HEK293 (cell line): Measurements from ENCODE around the gene AAR2.

ENCODE experiments used
- CTCF ChIA-PET: fragments of 350-600 bp; formaldehyde crosslinking; extraction: SDS; loops from one replicate; lab custom pipeline; 2021; ENCODE audit warnings: antibody characterized with exemption; lab: Yijun Ruan, JAX
- POLR2A ChIA-PET: fragments of 300-600 bp; formaldehyde crosslinking; extraction: SDS; loops from one replicate; lab custom pipeline; 2020; ENCODE audit warnings: antibody characterized with exemption, inconsistent platforms; lab: Yijun Ruan, JAX
- H3K27ac ChIP-seq: fragments of 200-500 bp; sonication (Bioruptor generic); 2 replicates; pipeline ENCODE4 v1.5.1; 2014; ENCODE audit warnings: low read depth, low read length, control low read depth, inconsistent platforms; ENCODE audit errors: extremely low read depth
- H3K36me3 ChIP-seq, 2 experiments: fragments of 200-500 bp in 1 of 2; sonication (Bioruptor generic) in 1 of 2; 1 replicate in 1 of 2; 2 replicates in 1 of 2; pipeline ENCODE4 v1.5.1; 2014 to 2017; ENCODE audit warnings: inconsistent platforms in 2 of 2, low read length in 2 of 2; ENCODE audit not compliant: control insufficient read depth in 2 of 2, insufficient read depth in 1 of 2
- H3K4me1 ChIP-seq: fragments of 200-500 bp; sonication (Bioruptor generic); 2 replicates; pipeline ENCODE4 v1.5.1; 2014; ENCODE audit warnings: mild to moderate bottlenecking, low read length, inconsistent platforms; ENCODE audit not compliant: control insufficient read depth, insufficient read depth
- H3K4me3 ChIP-seq: 2 replicates; pipeline ENCODE4 v1.5.1; 2011; ENCODE audit warnings: low read depth, mild to moderate bottlenecking, control low read depth, low read length, moderate library complexity
- H3K9me3 ChIP-seq: fragments of 200-500 bp; sonication (Bioruptor generic); 2 replicates; pipeline ENCODE4 v1.5.1; 2014; ENCODE audit warnings: low read depth, low read length, inconsistent platforms; ENCODE audit not compliant: control insufficient read depth, insufficient read depth
- BCL11A ChIP-seq: fragments of 450-650 bp; formaldehyde crosslinking; IDR thresholded peaks from 2 replicates; pipeline ENCODE4 v1.5.1; 2016; ENCODE audit warnings: low read depth, missing biosample characterization, missing genetic modification characterization
- BCL11B ChIP-seq: fragments of 450-650 bp; formaldehyde crosslinking; IDR thresholded peaks from 2 replicates; pipeline ENCODE4 v1.5.1; 2016; ENCODE audit warnings: low read depth, missing biosample characterization, missing genetic modification characterization
- KLF1 ChIP-seq: fragments of 450-650 bp; formaldehyde crosslinking; IDR thresholded peaks from 2 replicates; pipeline ENCODE4 v1.5.1; 2016; ENCODE audit warnings: missing biosample characterization, missing genetic modification characterization
- KLF10 ChIP-seq: fragments of 450-650 bp; IDR thresholded peaks from 2 replicates; pipeline ENCODE4 v1.5.1; 2018; ENCODE audit warnings: missing biosample characterization, mild to moderate bottlenecking, missing genetic modification characterization
- KLF7 ChIP-seq: fragments of 450-650 bp; formaldehyde crosslinking; IDR thresholded peaks from 2 replicates; pipeline ENCODE4 v1.5.1; 2016; ENCODE audit warnings: missing biosample characterization, missing genetic modification characterization, borderline replicate concordance
- OVOL3 ChIP-seq: fragments of 450-650 bp; formaldehyde crosslinking; IDR thresholded peaks from 2 replicates; pipeline ENCODE4 v1.5.1; 2016; ENCODE audit warnings: missing biosample characterization, missing genetic modification characterization
- SCRT1 ChIP-seq: fragments of 450-650 bp; formaldehyde crosslinking; IDR thresholded peaks from 2 replicates; pipeline ENCODE4 v1.5.1; 2016; ENCODE audit warnings: missing biosample characterization, missing genetic modification characterization, borderline replicate concordance
- ZBTB49 ChIP-seq: fragments of 450-650 bp; formaldehyde crosslinking; IDR thresholded peaks from 2 replicates; pipeline ENCODE4 v1.5.1; 2016; ENCODE audit warnings: missing biosample characterization, missing genetic modification characterization, low read depth
- ZBTB7A ChIP-seq: fragments of 450-650 bp; formaldehyde crosslinking; IDR thresholded peaks from 2 replicates; pipeline ENCODE4 v1.5.1; 2016; ENCODE audit warnings: low read depth, missing biosample characterization, missing genetic modification characterization
- ZEB2 ChIP-seq: fragments of 450-650 bp; formaldehyde crosslinking; IDR thresholded peaks from 2 replicates; pipeline ENCODE4 v1.5.1; 2016; ENCODE audit warnings: missing biosample characterization, missing genetic modification characterization
- ZFP41 ChIP-seq: fragments of 450-650 bp; formaldehyde crosslinking; IDR thresholded peaks from 2 replicates; pipeline ENCODE4 v1.5.1; 2016; ENCODE audit warnings: missing biosample characterization, missing genetic modification characterization, borderline replicate concordance
- ZIC2 ChIP-seq: fragments of 450-650 bp; formaldehyde crosslinking; IDR thresholded peaks from 2 replicates; pipeline ENCODE4 v1.5.1; 2016; ENCODE audit warnings: missing biosample characterization, missing genetic modification characterization
- ZNF155 ChIP-seq: fragments of 450-650 bp; formaldehyde crosslinking; IDR thresholded peaks from 2 replicates; pipeline ENCODE4 v1.5.1; 2016; ENCODE audit warnings: missing biosample characterization, missing genetic modification characterization
- ZNF174 ChIP-seq: fragments of 450-650 bp; formaldehyde crosslinking; IDR thresholded peaks from 2 replicates; pipeline ENCODE4 v1.5.0; 2017; ENCODE audit warnings: missing biosample characterization, mild to moderate bottlenecking, missing genetic modification characterization
- ZNF223 ChIP-seq: fragments of 450-650 bp; formaldehyde crosslinking; IDR thresholded peaks from 2 replicates; pipeline ENCODE4 v1.5.1; 2016; ENCODE audit warnings: missing biosample characterization, missing genetic modification characterization
- ZNF302 ChIP-seq: fragments of 450-650 bp; formaldehyde crosslinking; IDR thresholded peaks from 2 replicates; pipeline ENCODE4 v1.5.1; 2016; ENCODE audit warnings: missing biosample characterization, missing genetic modification characterization, low read depth
- ZNF423 ChIP-seq: fragments of 450-650 bp; formaldehyde crosslinking; IDR thresholded peaks from 2 replicates; pipeline ENCODE4 v1.5.1; 2016; ENCODE audit warnings: missing biosample characterization, missing genetic modification characterization
- ZNF433 ChIP-seq: fragments of 450-650 bp; formaldehyde crosslinking; IDR thresholded peaks from 2 replicates; pipeline ENCODE4 v1.5.1; 2016; ENCODE audit warnings: missing biosample characterization, missing genetic modification characterization, low read depth
- ZNF549 ChIP-seq: fragments of 450-650 bp; IDR thresholded peaks from 2 replicates; pipeline ENCODE4 v1.5.1; 2018; ENCODE audit warnings: missing biosample characterization, missing genetic modification characterization, mild to moderate bottlenecking, inconsistent platforms, moderate library complexity
- ZNF660 ChIP-seq: fragments of 450-650 bp; IDR thresholded peaks from 2 replicates; pipeline ENCODE4 v1.5.1; 2018; ENCODE audit warnings: missing biosample characterization, mild to moderate bottlenecking, missing genetic modification characterization
- ZNF837 ChIP-seq: fragments of 450-650 bp; formaldehyde crosslinking; IDR thresholded peaks from 2 replicates; pipeline ENCODE4 v1.5.1; 2016; ENCODE audit warnings: missing biosample characterization, missing genetic modification characterization
- ZNF843 ChIP-seq: fragments of 450-650 bp; formaldehyde crosslinking; IDR thresholded peaks from 2 replicates; pipeline ENCODE4 v1.5.1; 2016; ENCODE audit warnings: missing biosample characterization, missing genetic modification characterization
- TF ChIP-seq, protein P1 (sequence below): fragments of 450-650 bp; IDR thresholded peaks from 2 replicates; pipeline ENCODE4 v1.5.1; 2018; ENCODE audit warnings: missing biosample characterization, missing genetic modification characterization
- TF ChIP-seq, protein P2 (sequence below): fragments of 450-650 bp; formaldehyde crosslinking; IDR thresholded peaks from 2 replicates; pipeline ENCODE4 v1.5.1; 2016; ENCODE audit warnings: missing biosample characterization, missing genetic modification characterization
- TF ChIP-seq, protein P3 (sequence below): fragments of 450-650 bp; formaldehyde crosslinking; IDR thresholded peaks from 2 replicates; pipeline ENCODE4 v1.5.1; 2017; ENCODE audit warnings: missing biosample characterization, missing genetic modification characterization
- TF ChIP-seq, protein P4 (sequence below): fragments of 450-650 bp; formaldehyde crosslinking; IDR thresholded peaks from 2 replicates; pipeline ENCODE4 v1.5.1; 2016; ENCODE audit warnings: missing biosample characterization, missing genetic modification characterization

Gene AAR2

DNA sequence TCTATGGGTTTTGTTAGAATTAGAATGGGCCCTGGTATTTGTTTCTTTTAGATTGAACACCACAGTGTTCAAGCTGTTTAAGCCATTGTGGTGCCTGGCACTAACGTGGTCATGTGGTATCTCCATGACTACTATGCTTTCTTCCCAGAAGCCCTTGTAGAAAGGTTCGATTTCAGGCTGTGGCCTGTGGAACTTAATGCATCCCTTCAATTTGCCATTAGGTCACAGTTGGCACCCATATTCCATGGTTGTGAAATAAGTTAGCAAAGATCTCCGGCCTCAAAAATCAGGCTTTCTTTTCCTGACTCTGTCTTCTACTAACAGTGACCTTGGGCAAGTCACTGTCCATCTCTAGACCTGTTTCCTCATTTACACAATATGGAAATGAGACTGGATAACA is 31.3 kb upstream of the AAR2 start:
- CTCF ChIA-PET: interaction anchor here (0.7 kb wide), 1 partner anchor 40 kb away, joined by 5 read pairs; no protein-coding TSS in a partner anchor
- Histone ChIP-seq H3K9me3 (no peaks in the 10 kb centered on the region), H3K4me1 (no peaks in the 10 kb centered on the region), H3K27ac (no peak overlapping the region), H3K36me3 (peaks cover 0 to 40% of the 10 kb centered on the region in 2 experiments; a peak in 2 of 3 replicates), H3K4me3 (no peak overlapping the region)
- POLR2A ChIA-PET: no interaction called here
- TF ChIP-seq BCL11A (tag by site-specific recombination): no peak
- TF ChIP-seq ZIC2: no peak
- TF ChIP-seq ZNF423: no peak
- no peak for TF ChIP-seq OVOL3 (tag by site-specific recombination)
- TF ChIP-seq ZNF302 (tag by site-specific recombination): no peak
- no peak for TF ChIP-seq ZFP41 (tag by site-specific recombination)
- TF ChIP-seq ZBTB49 (tag by site-specific recombination): no peak
- TF ChIP-seq ZNF549 (tag by site-specific recombination): no peak
- no peak for TF ChIP-seq KLF10 (tag by site-specific recombination)
- no peak for TF ChIP-seq ZEB2 (tag by site-specific recombination)
- no peak for TF ChIP-seq KLF7 (tag by site-specific recombination)
- no peak for TF ChIP-seq ZNF837
- no peak for TF ChIP-seq ZNF660 (tag by site-specific recombination)
- TF ChIP-seq, protein P1, sequence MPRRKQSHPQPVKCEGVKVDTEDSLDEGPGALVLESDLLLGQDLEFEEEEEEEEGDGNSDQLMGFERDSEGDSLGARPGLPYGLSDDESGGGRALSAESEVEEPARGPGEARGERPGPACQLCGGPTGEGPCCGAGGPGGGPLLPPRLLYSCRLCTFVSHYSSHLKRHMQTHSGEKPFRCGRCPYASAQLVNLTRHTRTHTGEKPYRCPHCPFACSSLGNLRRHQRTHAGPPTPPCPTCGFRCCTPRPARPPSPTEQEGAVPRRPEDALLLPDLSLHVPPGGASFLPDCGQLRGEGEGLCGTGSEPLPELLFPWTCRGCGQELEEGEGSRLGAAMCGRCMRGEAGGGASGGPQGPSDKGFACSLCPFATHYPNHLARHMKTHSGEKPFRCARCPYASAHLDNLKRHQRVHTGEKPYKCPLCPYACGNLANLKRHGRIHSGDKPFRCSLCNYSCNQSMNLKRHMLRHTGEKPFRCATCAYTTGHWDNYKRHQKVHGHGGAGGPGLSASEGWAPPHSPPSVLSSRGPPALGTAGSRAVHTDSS (tag by site-specific recombination): no peak
- TF ChIP-seq ZBTB7A (tag by site-specific recombination): no peak
- TF ChIP-seq ZNF433 (tag by site-specific recombination): no peak
- TF ChIP-seq, protein P2, sequence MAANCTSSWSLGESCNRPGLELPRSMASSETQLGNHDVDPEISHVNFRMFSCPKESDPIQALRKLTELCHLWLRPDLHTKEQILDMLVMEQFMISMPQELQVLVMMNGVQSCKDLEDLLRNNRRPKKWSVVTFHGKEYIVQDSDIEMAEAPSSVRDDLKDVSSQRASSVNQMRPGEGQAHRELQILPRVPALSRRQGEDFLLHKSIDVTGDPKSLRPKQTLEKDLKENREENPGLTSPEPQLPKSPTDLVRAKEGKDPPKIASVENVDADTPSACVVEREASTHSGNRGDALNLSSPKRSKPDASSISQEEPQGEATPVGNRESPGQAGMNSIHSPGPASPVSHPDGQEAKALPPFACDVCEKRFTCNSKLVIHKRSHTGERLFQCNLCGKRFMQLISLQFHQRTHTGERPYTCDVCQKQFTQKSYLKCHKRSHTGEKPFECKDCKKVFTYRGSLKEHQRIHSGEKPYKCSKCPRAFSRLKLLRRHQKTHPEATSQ: no peak

GRCh38 chr20:36206068-36206467 is 30.2 kb upstream of the AAR2 start:
- Histone ChIP-seq H3K27ac (no peak overlapping the region), H3K9me3 (no peaks in the 10 kb centered on the region), H3K36me3 (peaks cover 0 to 36% of the 10 kb centered on the region in 2 experiments; a peak in 2 of 3 replicates), H3K4me1 (no peaks in the 10 kb centered on the region)
- TF ChIP-seq KLF1 (no peak), ZNF843 (tag by site-specific recombination) (no peak), ZNF223 (tag by site-specific recombination) (no peak), ZNF155 (tag by site-specific recombination) (no peak), SCRT1 (tag by site-specific recombination) (no peak), ZNF660 (tag by site-specific recombination) (no peak), BCL11B (tag by site-specific recombination) (no peak), ZNF174 (tag by site-specific recombination) (no peak)
- TF ChIP-seq, protein P3, sequence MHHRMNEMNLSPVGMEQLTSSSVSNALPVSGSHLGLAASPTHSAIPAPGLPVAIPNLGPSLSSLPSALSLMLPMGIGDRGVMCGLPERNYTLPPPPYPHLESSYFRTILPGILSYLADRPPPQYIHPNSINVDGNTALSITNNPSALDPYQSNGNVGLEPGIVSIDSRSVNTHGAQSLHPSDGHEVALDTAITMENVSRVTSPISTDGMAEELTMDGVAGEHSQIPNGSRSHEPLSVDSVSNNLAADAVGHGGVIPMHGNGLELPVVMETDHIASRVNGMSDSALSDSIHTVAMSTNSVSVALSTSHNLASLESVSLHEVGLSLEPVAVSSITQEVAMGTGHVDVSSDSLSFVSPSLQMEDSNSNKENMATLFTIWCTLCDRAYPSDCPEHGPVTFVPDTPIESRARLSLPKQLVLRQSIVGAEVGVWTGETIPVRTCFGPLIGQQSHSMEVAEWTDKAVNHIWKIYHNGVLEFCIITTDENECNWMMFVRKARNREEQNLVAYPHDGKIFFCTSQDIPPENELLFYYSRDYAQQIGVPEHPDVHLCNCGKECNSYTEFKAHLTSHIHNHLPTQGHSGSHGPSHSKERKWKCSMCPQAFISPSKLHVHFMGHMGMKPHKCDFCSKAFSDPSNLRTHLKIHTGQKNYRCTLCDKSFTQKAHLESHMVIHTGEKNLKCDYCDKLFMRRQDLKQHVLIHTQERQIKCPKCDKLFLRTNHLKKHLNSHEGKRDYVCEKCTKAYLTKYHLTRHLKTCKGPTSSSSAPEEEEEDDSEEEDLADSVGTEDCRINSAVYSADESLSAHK (tag by site-specific recombination): no peak
- TF ChIP-seq, protein P4, sequence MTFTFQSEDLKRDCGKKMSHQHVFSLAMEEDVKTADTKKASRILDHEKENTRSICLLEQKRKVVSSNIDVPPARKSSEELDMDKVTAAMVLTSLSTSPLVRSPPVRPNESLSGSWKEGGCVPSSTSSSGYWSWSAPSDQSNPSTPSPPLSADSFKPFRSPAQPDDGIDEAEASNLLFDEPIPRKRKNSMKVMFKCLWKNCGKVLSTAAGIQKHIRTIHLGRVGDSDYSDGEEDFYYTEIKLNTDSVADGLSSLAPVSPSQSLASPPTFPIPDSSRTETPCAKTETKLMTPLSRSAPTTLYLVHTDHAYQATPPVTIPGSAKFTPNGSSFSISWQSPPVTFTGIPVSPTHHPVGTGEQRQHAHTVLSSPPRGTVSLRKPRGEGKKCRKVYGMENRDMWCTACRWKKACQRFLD (tag by site-specific recombination): no peak
- TF ChIP-seq, all 188 proteins: peak for 0
- CTCF ChIA-PET: no interaction called here
- H3K4me3 ChIP-seq: no peak overlapping the region
- POLR2A ChIA-PET: no interaction called here
